Hematopoietic multipotent progenitor cell treated with erythropoietin and hydrocortisone succinate and interleukin-3 and kit ligand, for 6 days (in vitro differentiated cells): ENCODE data around the gene OSBPL5.

Source experiments
- DNase-seq: peaks from one replicate; pipeline ENCODE4 v3.0.0-alpha.2; 2015

Gene OSBPL5

DNA sequence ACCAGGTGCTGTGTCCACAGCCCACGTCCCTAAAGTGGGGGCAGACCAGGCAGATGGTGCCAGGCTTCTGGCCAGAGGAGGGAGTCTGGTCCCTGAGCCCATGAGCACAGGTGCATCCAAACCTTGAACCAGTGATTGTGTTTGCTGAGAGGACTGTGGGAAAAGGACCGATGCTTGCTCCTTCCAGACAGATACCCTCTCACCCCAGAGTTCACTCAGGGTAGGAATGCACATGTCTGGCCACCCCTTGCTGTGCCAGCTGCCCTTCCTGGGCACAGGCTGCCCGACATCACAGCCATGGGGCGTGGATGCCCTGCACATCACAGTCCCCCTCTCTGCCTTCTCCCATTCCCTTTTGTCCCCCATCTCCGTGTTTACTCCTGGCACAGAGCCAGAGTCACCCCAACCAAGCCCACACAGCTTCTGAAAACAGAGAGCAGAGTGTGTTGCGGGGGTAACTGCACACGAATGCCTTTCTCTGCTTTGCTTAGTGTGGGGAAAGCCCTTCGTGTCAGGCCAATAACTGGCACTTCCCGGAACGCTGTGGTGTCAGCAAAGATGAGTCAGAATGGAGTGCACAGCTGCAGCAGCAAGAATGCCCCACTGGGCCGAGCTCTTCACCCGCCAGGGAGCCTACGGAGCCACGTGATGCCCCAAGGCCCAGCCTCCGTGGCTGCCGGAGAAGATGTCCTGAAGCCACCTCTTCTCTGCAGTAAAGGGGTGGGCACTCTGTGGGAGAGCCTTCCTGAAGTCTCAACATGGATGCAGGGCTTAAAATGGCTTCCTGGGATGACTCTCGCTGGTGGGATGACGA is 115.5 kb downstream of the OSBPL5 start:
- DNase-seq = no peak

DNA sequence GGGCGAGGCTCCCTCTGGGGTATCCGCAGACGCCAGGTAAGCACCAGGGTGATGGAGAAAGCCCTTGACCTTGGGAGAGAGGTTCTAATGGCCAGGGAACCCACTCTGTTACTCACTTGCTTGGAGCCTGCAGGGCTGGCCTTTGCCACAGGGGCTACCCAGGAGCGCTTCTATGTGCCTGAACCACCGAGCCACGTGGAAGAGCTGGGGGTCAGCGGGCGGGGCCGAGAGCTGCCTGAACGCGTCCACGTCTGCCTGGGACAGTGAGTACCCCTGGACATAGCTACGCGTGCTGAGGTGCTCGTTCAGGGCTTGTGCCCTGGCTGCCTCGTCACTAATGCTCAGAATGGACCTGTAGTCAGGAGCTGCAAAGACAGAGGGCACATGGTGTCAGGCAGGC is 117.5 kb downstream of the OSBPL5 start:
- DNase-seq = no peak

DNA sequence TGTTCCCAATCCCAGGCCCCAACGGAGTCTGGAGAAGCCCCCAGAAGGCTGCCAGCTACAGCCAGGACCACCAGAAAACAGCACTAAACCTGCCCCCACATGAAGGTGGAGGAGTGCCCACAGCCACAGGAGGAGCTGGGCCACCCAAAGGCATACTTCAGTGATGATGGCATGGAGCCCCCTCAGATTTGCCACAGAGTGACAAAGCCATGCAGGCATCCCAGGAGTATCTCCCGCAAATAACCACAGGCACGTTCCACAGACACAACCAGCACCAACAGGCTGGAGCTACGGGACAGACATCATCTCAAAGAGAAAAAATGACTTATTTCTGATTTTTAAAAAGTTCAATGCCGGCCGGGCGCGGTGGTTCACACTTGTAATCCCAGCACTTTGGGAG is 118.5 kb downstream of the OSBPL5 start:
- DNase-seq = no peak

DNA sequence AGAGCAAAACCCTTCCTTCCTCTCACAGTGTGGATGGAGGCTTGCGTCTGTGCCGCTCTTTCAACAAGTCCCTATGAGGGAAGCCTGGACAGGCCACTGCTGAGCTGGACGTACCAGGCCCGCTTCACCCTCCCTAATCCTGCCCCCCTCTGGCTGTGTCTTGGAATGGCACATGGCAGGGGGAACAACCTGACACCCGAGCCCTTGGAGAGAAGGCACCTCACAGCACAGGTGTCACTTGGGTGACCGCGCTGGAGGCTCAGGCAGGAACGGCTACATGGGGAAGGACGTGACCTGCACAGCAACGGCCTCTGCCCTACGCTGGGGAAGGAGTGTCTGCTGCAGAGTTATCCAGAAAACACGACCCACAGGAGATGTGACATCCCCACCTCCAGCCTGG is 118.9 kb downstream of the OSBPL5 start:
- no peak for DNase-seq

DNA sequence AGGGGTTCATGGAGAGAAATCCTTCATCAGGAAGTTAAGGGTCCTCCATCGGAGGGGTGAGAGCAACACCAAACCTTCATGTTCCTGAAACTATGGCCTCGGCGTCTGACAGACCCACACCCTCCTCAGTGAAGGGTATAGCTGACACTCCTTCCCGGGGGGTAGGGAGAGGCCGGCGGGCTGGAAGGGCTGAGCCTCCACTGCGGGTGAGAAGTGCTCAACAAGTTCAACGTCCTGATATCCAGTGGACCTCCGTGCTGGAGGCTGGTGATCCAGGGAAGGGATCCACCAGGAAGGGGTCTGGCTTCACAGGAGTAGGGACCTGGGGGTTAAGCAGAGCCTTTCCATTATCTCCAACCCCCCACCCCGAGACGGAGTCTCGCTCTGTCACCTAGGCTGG is 120.2 kb downstream of the OSBPL5 start:
- no peak for DNase-seq

DNA sequence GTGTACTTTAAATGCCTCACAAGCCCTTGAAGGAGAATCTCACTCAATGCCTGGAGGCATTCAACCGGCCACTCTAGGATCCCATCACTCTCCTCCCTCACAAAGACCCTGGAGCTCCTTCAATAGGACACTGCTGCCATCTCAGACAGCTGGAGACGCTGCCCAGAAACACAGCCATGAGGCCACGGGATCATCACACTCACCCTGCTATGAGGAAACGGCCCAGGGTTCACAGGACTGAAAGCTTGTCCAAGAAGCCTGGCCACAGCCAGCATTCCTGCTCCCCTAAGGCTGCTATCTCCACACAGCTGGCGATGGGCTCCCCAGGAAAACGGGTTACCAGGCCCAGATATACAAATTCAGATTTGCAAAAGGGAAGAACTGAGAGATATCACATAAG is 121.1 kb downstream of the OSBPL5 start:
- no peak for DNase-seq

DNA sequence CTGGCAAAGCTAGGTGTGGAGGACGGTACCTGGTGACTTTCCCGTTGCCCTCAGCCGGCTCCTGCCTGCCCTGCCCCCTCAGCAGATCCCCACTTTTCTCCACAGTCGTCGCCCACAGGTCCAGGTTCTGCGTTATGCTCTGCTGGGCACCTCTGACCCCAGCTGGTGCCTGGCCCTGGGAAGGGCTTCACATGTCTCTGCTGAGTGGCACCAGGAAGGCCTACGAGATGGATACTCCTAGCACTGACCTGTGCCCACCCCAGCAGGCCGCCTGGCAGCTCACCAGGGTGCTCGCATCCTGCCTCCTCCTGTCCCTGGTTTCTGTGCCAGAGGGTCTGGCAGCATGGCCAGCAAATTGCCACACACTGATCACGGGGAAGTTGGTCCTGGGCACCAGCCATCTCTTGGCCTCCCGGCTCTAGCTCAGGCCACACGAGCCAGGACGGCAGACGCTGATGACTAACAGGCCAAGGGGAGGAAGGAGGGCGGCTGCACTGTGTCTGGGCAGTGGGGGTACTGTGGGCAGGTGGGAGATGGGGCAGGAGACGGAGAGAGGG is 121.7 kb downstream of the OSBPL5 start:
- DNase-seq = no peak

DNA sequence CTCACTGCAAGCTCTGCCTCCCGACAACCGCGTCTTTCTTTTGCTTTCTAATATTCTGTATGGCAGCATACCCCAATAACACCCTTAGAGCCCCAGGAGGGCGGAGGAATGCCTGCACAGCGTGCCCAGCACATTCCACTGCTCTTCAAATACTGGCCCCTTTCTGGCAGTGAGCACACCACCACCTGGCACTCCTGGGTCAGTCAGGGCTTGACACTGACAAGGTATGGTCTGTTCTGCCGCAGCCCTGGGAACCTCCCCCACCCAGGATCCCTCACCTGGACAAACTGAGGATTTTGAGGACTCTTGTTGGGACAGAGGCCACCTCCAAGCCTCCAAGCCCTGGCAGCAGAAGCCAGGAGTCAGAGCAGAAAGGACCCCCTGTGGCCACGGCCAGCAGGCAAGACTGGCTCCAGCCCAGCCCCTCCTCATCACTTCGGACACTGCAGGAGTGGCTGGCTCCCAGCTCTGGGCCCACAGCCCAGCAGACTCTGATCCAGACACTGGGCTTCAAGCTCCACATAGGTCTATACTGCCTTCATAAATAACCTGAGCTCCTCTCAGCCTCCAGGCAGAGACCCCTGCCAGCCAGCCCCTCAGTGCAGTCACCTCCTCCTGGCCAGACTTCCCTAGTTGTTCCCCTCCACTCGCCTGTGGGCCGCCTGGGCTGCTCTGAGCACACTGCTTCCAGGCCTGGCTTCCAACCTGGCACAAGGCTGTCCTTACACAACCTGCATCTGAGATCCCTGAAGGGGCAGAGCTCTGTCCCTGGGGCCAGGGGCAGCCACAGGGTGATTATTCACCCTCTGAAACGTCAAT is 122.4 kb downstream of the OSBPL5 start:
- no peak for DNase-seq

DNA sequence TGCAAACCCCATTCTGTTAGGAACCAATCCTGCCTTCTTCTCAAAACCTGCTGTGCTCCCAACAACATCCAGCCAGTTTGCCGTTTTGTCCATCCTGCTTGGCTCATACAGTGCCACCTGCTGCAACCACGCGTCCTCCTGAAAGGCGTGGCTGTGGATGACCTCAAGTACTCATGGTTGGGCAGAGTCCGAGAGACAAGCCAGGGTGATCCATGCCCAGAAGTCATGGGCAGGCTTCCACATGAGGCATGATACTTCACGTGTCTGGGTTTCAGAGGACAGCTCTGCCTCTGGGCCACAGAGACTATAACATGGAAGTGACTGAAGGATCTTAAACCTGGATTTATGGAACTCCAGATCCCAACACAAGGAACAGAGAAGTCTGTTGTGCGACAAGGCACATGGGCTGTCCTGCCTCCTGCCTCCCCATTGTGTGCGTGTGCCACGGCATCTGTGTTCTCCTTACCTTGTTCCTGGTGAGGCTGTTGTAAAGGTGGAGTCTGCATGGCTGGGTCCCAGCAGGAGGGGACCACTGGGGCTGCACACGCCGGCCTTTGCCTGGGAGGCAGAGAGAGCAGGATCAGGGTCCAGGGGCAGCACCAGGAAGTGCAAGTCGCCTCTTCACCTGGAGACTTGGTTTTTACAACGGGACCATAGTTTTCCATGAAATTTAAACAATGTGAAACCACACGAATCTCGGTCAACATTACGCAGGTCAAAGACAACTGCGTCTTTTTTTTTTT is 123.2 kb downstream of the OSBPL5 start:
- DNase-seq = no peak

DNA sequence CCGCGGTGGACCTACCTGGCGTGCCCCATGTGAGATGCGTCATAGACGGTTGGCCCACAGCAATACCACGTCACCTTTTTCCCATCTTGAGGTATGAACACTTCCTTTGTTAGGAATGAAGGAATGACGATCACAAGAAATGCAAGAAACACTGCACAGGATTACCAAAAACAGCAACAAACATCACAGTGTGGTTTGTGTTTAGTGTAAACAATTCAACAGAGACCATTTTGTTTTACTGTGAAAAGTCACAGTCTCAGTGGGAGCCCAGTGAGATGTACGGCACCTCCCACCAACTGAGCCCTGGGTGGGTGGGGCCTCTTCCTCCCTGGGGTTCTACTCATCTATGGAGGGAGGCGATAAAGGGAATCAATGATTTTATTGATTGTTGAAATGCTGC is 124.2 kb downstream of the OSBPL5 start:
- no peak for DNase-seq

DNA sequence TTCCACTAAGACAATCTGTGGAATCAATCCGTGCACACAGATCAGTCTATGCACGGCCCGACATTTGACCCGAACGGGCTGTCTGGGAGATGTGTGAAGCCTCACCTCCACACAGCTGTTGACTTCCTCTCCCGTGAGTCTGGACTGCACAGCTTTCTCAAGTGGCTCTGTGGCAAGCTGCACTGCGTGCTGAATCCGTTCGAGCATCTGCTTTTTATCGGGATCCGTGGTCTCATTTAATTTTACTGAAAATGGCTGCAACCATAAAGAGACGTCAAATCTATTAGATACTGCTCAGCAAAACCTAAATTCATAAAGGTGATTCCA is 127.2 kb downstream of the OSBPL5 start:
- DNase-seq = no peak
